Measurements from ENCODE around the gene PARP1.
A peak's percentile ranks its signal among the peaks of the same experiment; 100 is the strongest.
"Not testable (repeated sequence)": the region's sequence is repeated elsewhere in the genome, so short reads cannot be mapped to it uniquely, and the experiment has no call there.

Gene PARP1

DNA sequence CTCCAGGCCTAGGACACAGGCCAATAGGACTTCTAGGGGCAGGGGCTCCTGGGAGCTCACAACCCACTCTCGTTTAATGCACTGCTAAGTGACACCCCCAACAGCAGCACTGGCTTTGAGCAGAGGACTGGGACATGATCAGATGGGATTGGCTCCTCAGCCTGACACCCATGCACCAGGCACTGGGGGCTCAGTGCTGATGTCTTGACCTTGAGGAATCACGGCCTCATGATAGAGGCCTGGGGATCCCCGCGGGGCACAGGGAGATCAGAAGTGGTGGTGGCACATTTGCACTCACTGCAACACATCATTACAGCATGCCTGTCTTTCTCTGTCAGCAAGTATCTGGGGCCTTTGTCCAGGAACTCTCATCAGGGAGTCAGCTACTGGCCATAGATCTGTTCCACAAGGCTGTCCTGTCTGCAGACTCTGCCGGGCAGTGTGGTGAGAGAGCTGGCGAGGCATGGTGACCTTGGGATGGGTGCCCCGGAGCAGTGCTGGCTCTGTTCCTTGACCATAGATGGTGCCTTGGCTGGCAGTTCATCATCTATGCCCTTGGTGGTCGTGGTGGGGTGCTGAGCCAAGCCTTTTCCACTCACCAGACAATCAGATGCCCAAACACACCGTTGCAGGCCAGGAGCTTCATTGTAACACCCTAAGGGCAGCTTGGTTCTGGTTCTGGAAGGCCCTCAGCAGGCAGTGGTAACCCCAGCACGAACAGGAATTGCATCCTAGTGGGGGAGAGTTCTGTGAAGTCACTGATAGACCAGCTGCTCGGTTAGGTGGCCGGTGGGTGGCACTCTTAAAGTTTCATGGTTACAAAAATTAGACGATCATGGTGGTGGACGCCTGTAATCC is 22.2 kb upstream of the PARP1 start:
- no peak for DNase-seq

GRCh38 chr1:226428791-226429461 is 21.0 kb upstream of the PARP1 start:
- DNase-seq = no peak

DNA sequence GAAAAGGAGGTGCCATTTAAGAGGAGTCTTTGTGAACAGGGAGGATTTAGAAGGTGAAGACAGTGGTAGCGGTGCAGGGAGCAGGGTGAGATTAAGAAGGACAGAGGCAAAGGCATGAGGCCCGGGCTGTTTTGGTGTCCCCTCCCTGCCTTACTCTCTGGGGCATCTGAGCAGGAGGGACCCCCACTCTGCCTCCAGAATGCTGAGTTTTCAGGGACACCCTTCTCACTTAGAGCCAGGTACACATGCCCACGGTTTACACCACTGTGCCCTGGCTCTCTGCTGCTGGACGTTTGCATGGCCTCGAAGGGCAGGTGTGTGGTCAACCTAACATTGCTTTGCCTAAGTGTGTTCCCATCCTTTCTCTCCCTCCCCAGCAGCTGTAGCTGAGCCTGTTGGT is 20.5 kb upstream of the PARP1 start:
- DNase-seq = no peak

DNA sequence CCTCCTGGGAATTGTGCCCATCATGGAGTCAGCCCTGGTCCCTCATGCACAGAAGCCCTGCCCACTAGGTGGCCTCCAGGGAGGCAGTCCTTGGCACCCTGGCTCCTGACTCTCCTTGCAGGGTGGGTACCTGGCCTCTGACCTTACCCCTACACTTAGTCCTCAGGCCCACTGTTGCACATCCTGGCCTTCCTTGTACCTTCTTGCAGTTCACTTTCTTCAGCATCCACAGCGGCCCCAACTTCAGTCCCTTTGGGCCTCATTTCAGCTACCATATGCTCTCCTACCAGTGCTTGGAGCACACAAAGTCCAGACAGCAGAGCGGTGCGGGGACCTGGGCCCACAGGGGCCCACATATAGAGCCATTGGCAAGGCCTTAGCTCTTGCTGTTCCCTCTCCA is 19.2 kb upstream of the PARP1 start:
- no peak for DNase-seq

DNA sequence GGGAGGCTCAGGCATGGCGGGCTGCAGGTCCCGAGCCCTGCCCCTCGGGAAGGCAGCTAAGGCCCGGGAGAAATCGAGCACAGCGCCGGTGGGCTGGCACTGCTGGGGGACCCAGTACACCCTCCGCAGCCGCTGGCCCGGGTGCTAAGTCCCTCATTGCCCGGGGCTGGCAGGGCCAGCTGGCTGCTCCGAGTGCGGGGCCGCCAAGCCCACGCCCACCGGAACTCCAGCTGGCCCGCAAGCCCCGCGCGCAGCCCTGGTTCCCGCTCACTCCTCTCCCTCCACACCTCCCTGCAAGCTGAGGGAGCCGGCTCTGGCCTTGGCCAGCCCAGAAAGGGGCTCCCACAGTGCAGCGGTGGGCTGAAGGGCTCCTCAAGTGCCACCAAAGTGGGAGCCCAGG is 18.5 kb upstream of the PARP1 start:
- not testable (repeated sequence) for DNase-seq

DNA sequence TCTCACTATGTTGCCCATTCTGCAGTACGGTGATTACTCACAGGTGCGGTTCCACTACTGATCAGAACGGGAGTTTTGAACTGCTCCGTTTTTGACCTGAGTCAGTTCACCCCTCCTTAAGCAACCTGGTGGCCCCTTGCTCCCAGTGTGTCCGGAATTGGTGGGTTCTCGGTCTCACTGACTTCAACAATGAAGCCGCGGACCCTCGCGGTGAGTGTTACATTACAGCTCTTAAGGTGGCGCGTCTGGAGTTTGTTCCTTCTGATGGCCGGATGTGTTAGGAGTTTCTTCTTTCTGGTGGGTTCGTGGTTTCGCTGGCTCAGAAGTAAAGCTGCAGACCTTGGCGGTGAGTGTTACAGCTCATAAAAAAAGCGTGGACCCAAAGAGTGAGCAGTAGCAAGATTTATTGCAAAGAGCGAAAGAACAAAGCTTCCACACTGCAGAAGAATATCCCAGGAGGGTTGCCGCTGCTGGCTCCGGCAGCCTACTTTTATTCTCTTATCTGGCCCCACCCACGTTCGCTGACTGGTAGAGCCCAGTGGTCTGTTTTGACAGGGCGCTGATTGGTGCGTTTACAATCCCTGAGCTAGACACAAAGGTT is 17.6 kb upstream of the PARP1 start:
- no peak for DNase-seq

- DNase-seq = no peak
These were observed 17.1 kb upstream of the PARP1 start for GRCh38 chr1:226425004-226425378.

DNA sequence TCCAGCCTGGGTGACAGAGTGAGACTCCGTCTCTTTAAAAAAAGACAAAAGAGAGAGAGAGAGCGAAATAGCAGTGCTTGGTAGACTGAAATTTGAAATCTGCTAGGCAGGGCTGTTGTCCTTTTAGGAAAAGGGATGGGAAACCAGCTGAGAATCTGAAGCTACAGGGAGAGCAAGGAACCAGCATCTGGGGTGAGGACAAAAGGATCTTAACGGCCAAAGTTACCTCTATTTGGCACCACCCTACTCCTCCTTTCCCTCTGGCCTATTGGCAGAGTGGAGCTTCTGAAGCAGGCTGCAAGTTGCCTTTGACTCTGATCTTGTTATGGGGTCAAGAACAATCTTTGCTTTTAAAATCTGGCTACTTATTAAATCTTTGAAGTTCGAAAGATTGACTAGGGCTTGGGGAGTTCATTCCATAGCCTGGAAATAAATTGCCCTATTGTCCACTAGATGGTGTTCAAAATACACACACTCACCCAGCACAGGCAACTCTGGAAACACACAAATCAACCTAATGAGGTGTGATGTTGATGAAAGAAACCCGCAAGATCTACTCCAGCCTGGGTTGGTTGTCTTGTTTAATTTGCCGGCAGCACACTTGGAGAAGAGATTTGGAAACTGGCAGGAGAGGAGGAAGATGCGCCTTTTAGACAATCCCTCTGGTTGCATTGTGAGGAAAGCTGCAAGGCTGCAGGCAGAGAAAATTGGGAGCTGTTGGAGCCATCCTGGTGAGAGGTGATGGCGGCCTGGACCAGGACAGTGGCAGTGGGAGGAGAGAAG is 16.5 kb upstream of the PARP1 start:
- peak in 7 of 58 donors; percentile 11 to 50 (median 22) for DNase-seq

- no peak for DNase-seq
These were observed 14.6 kb upstream of the PARP1 start for GRCh38 chr1:226422478-226422877.

- DNase-seq = no peak
These were observed 13.0 kb upstream of the PARP1 start for GRCh38 chr1:226420897-226421296.

- DNase-seq = no peak
These were observed 12.4 kb upstream of the PARP1 start for GRCh38 chr1:226420328-226420727.

DNA sequence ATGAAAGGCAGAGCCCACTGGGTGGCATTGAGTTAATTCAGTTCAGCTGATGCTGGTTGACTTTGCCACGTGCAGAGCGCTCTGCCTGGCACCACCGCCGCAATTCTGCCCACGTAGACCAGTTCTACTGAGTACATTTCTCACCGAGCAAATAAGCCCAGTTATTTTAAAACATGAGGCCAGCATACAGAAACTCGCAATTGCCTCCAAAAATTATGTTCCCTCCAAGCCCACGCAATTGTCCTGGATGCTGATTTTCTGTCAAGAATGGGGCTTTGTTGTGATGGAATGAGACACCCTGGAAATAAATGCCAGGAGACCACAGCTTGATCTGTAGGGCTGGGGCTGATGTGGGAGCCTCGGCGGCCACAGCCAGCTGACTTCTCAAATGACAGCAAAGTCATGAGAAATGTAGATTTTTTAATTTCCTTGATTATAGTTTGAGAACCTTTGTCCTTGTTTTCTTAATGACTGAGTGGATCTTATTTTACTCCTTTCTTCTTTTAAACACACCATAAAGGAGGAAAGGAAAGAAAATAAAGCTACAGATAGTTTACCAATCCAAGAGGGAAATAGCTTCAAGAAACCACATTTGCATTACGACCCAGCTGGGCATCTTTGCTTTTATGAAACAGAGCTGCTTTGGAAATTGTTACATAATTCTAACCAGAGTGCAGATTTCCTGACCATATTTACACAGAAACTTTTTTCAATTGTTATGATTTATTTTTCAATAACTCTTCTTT is 11.6 kb upstream of the PARP1 start:
- peak in 42 of 58 donors; percentile 13 to 71 (median 40) for DNase-seq

DNA sequence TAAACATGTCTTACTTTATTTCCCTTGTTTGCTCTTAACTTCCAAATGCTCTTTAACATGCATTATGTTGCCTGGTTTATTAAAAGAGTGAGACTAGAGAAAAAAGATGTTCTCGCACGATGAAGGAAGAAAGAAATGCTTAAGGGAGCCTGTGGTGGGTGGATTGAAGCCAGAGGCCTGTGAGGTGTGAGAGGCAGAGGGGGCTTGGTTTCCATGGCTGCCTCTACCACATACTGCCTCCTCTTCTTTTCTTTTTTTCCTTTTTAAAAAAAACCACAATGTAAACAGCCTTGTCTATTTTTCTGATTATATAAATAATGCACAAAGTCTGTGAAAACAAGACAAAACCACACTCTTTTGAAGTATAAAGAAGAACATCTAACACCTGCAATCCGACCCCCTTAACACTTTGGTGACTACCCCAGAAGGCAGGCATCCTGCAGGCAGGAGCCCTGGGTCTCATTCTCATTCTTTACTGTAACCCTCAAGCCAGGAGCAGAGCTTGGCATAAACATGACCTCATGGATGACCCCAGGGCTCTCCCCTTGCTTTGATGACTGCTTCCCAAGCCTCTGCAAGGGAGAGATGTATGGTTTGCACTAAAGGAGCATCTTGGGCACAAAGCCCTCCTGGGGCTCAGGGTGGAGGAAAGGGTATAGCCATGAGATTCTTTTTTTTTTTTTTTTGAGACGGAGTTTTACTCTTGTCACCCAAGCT is 10.1 kb upstream of the PARP1 start:
- DNase-seq = peak in 2 of 58 donors; percentile 7 to 14

DNA sequence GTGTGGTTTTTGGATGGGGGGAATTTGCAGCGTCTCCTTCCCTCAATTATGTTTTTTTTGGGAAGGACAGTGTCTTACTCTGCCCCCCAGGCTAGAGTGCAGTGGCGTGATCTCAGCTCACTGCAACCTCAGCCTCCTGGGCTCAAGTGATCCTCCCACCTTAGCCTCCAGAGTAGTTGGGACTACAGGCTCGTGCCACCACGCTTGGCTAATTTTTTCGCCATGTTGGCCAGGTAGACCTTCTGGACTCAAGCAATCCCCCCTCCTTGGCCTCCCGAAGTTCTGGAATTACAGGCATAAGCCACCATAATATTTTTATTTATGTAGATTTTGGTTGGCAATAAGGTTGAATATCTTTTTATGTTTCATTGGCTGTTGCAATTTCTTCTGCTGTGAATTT is 9.5 kb upstream of the PARP1 start:
- DNase-seq = no peak

GRCh38 chr1:226414098-226414698 is 6.3 kb upstream of the PARP1 start:
- DNase-seq = no peak

- DNase-seq = peak in 23 of 58 donors; percentile 7 to 46 (median 29)
These were observed 3.7 kb upstream of the PARP1 start for GRCh38 chr1:226411619-226412018.

- no peak for DNase-seq
These were observed 3.1 kb upstream of the PARP1 start for GRCh38 chr1:226410958-226411357.

DNA sequence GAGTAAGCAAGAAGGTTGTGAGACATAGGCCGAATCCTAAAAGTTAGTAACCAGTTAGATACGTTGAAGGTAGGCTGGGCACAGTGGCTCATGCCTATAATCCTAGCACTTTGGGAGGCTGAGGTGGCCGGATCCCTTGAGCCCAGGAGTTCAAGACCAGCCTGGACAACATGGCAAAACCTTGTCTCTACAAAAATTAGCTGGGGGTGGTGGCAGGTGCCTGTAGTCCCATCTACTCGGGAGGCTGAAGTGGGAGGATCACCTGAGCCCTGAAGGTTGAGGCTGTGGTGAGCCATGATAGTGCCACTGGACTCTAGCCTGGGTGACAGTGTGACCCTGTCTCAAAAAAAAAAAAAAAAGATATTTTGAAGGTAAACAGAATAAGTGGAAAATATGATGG is 1.5 kb upstream of the PARP1 start:
- no peak for DNase-seq

- peak in 1 of 58 donors; percentile 27 for DNase-seq
These were observed 642 bp upstream of the PARP1 start for GRCh38 chr1:226408285-226409184.

Measured in anterior cingulate cortex (tissue), 58 donors.